Suprapubic skin (tissue), 4 donors: ENCODE measurements around the gene SLC17A5. TPM values are rescaled to one million over a fixed set of nuclear protein-coding genes. Genes with fewer than 3 reads are reported as not detected.

Experiments used
- DNase-seq, 2 donors: peaks; one replicate each; pipeline ENCODE4 v3.0.0-alpha.2; 2019; ENCODE audit warnings: low spot score in 2 of 2
- H3K27ac ChIP-seq: fragments of 200-600 bp; sonication (generic); one replicate; pipeline ENCODE4 v1.5.1; 2019
- H3K27me3 ChIP-seq: fragments of 200-600 bp; sonication (generic); one replicate; pipeline ENCODE4 v1.5.1; 2019
- H3K36me3 ChIP-seq: fragments of 200-600 bp; sonication (generic); one replicate; pipeline ENCODE4 v1.5.1; 2019
- H3K4me1 ChIP-seq: fragments of 200-600 bp; sonication (generic); one replicate; pipeline ENCODE4 v1.5.1; 2019
- H3K4me3 ChIP-seq: fragments of 200-600 bp; sonication (generic); one replicate; pipeline ENCODE4 v1.5.1; 2019; ENCODE audit warnings: mild to moderate bottlenecking
- H3K9me3 ChIP-seq: fragments of 200-600 bp; sonication (generic); one replicate; pipeline ENCODE4 v1.5.1; 2019
- CTCF ChIP-seq, 2 donors: fragments of 200-600 bp in 1 of 2; fragments of 450-650 bp in 1 of 2; sonication (generic) in 1 of 2; IDR thresholded peaks; one replicate each; pipeline ENCODE4 v1.5.1; 2016 to 2019; ENCODE audit warnings: antibody characterized with exemption in 2 of 2, mild to moderate bottlenecking in 1 of 2, moderate library complexity in 1 of 2
- EP300 ChIP-seq: sonication (generic); formaldehyde crosslinking; IDR thresholded peaks from one replicate; pipeline ENCODE4 v1.6.1; 2017; ENCODE audit warnings: antibody characterized with exemption
- POLR2A ChIP-seq, 2 donors: fragments of 450-650 bp; IDR thresholded peaks; one replicate each; pipeline ENCODE4 v1.6.1; 2017; ENCODE audit warnings: antibody characterized with exemption in 2 of 2, mild to moderate bottlenecking in 2 of 2, moderate library complexity in 2 of 2
- POLR2AphosphoS5 ChIP-seq, 3 donors: sonication (generic); formaldehyde crosslinking; IDR thresholded peaks; one replicate each; pipeline ENCODE4 v1.6.1; 2017; ENCODE audit warnings: antibody characterized with exemption in 3 of 3
- WGBS: methylation state at CpG from one replicate; pipeline ENCODE4 v1.1.5; 2018; 5-methylcytosine and 5-hydroxymethylcytosine counted together
- total RNA-seq, 4 donors: library from RNA; depleted of rRNA; stranded (reverse); fragments of >200 nt; gene quantifications; one replicate each; pipeline ENCODE4 v1.1.0, GENCODE V29; 2016

The SLC17A5 gene
- total RNA-seq, 4 donors from 2014 or later: 8.0 to 14.0 (median 11.2) TPM

GRCh38 chr6:73665686-73666319, 12.0 kb upstream of the SLC17A5 start:
- TF ChIP-seq EP300 (no peak), POLR2A (IDR thresholded peaks at IDR 0.05) (no peak), POLR2AphosphoS5 (IDR thresholded peaks at IDR 0.05) (no peak), CTCF (IDR thresholded peaks at IDR 0.05) (no peak)
- Histone ChIP-seq H3K36me3 (no peaks in the 10 kb centered on the region), H3K4me3 (no peak overlapping the region), H3K27ac (no peak overlapping the region), H3K4me1 (no peaks in the 10 kb centered on the region), H3K27me3 (no peaks in the 10 kb centered on the region), H3K9me3 (no peaks in the 10 kb centered on the region)
- 81% methylated on average over 3 of the region's 3 CpGs for WGBS
- DNase-seq: no peak

- TF ChIP-seq CTCF (IDR thresholded peaks at IDR 0.05) (no peak), POLR2A (IDR thresholded peaks at IDR 0.05) (no peak), POLR2AphosphoS5 (IDR thresholded peaks at IDR 0.05) (no peak), EP300 (no peak)
- 91% methylated on average over 2 of the region's 2 CpGs for WGBS
- H3K4me3 ChIP-seq: no peak overlapping the region
- H3K36me3 ChIP-seq: no peaks in the 10 kb centered on the region
- DNase-seq: no peak
- H3K9me3 ChIP-seq: no peaks in the 10 kb centered on the region
- H3K27me3 ChIP-seq: no peaks in the 10 kb centered on the region
- H3K4me1 ChIP-seq: no peaks in the 10 kb centered on the region
- H3K27ac ChIP-seq: no peak overlapping the region
Measured at GRCh38 chr6:73664701-73665100, 10.9 kb upstream of the SLC17A5 start.

- peaks cover 12% of the 10 kb centered on the region for H3K4me1 ChIP-seq
- no peaks in the 10 kb centered on the region for H3K27me3 ChIP-seq
- no peaks in the 10 kb centered on the region for H3K9me3 ChIP-seq
- WGBS: 69% methylated on average over 3 of the region's 3 CpGs
- no peaks in the 10 kb centered on the region for H3K36me3 ChIP-seq
- no peak overlapping the region for H3K27ac ChIP-seq
- no peak overlapping the region for H3K4me3 ChIP-seq
- DNase-seq: no peak
- TF ChIP-seq POLR2AphosphoS5 (IDR thresholded peaks at IDR 0.05) (no peak), CTCF (IDR thresholded peaks at IDR 0.05) (no peak), POLR2A (IDR thresholded peaks at IDR 0.05) (no peak)
Measured at GRCh38 chr6:73657201-73657600, 3.4 kb upstream of the SLC17A5 start.

- Histone ChIP-seq H3K4me3 (no peak overlapping the region), H3K27ac (no peak overlapping the region), H3K4me1 (peaks cover 18% of the 10 kb centered on the region), H3K27me3 (no peaks in the 10 kb centered on the region), H3K9me3 (no peaks in the 10 kb centered on the region), H3K36me3 (no peaks in the 10 kb centered on the region)
- 89% methylated on average over 2 of the region's 2 CpGs for WGBS
- no peak for DNase-seq
- no peak for TF ChIP-seq POLR2A (IDR thresholded peaks at IDR 0.05)
- no peak for TF ChIP-seq POLR2AphosphoS5 (IDR thresholded peaks at IDR 0.05)
- no peak for TF ChIP-seq CTCF (IDR thresholded peaks at IDR 0.05)
- no peak for TF ChIP-seq EP300
Measured at GRCh38 chr6:73656531-73657145, 2.8 kb upstream of the SLC17A5 start.

GRCh38 chr6:73655341-73655917, 1.6 kb upstream of the SLC17A5 start:
- DNase-seq: no peak
- Histone ChIP-seq H3K27ac (no peak overlapping the region), H3K9me3 (no peaks in the 10 kb centered on the region), H3K27me3 (no peaks in the 10 kb centered on the region), H3K4me1 (peaks cover 19% of the 10 kb centered on the region), H3K36me3 (no peaks in the 10 kb centered on the region), H3K4me3 (peak overlapping the region; percentile 83)
- no peak for TF ChIP-seq EP300
- TF ChIP-seq CTCF (IDR thresholded peaks at IDR 0.05): no peak
- no peak for TF ChIP-seq POLR2A (IDR thresholded peaks at IDR 0.05)
- TF ChIP-seq POLR2AphosphoS5 (IDR thresholded peaks at IDR 0.05): no peak
- 66% methylated on average over 2 of the region's 2 CpGs for WGBS
